ENCODE results near the gene SNRNP35. TPM values are rescaled to one million over a fixed set of nuclear protein-coding genes. Genes with fewer than 3 reads are reported as not detected.

SNRNP35 gene
- total and polyA plus RNA-seq, 2 of the 8 experiments (the other 6 are each of a cell fraction or from before 2014, with no cell fraction given), result 8.0 to 16.9 TPM

GRCh38 chr12:123457980-123458779 lies at the start of gene SNRNP35 (continued):
- TF ChIP-seq MAX (IDR thresholded peaks at IDR 0.05) (peak; percentile 52), KDM4A (IDR thresholded peaks at IDR 0.05; ENCODE audit: low read depth, low read length, severe bottlenecking) (peak; percentile 69), NRF1 (IDR thresholded peaks at IDR 0.05; ENCODE audit: low read depth, low read length) (peak; percentile 68), YY1 (IDR thresholded peaks at IDR 0.05; ENCODE audit: low read depth, low read length) (peak; percentile 97), RBBP5 (IDR thresholded peaks at IDR 0.05; ENCODE audit: borderline replicate concordance, low read depth, low read length) (peak; percentile 92), KDM1A (IDR thresholded peaks at IDR 0.05; ENCODE audit: borderline replicate concordance, low read length) (no peak), SIN3A (conservative IDR thresholded peaks at IDR 0.05 in 1 of 2, IDR thresholded peaks at IDR 0.05 in 1 of 2; ENCODE audit: low read depth in 1 of 2, low read length in 2 of 2) (0 out of 4 replicates have a peak, but pooled peaks of 1 of the 2 experiments have one; percentile 23), SUZ12 (IDR thresholded peaks at IDR 0.05; ENCODE audit: low read length) (no peak), KDM5A (IDR thresholded peaks at IDR 0.05; ENCODE audit: low read length) (peak; percentile 55; the same call in 1 of the 2 replicates), EP300 (IDR thresholded peaks at IDR 0.05; ENCODE audit: borderline replicate concordance in 1 of 2, low read depth in 2 of 2, low read length in 2 of 2) (peak in 1 of 2 experiments; percentile 98; a peak in 1 of 3 replicates), ASH2L (IDR thresholded peaks at IDR 0.05; ENCODE audit: low read length) (peak; percentile 96), RFX5 (IDR thresholded peaks at IDR 0.05; ENCODE audit: borderline replicate concordance, low read depth, low read length) (no peak), RXRA (IDR thresholded peaks at IDR 0.05; ENCODE audit: insufficient read depth, low read depth, low read length) (no peak)
- TF ChIP-seq, protein P1, sequence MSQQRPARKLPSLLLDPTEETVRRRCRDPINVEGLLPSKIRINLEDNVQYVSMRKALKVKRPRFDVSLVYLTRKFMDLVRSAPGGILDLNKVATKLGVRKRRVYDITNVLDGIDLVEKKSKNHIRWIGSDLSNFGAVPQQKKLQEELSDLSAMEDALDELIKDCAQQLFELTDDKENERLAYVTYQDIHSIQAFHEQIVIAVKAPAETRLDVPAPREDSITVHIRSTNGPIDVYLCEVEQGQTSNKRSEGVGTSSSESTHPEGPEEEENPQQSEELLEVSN (IDR thresholded peaks at IDR 0.05), result peak; percentile 60

Measured in H1 (cell line).